ENCODE results near the gene GPR35. TPM values are rescaled to one million over a fixed set of nuclear protein-coding genes. Genes with fewer than 3 reads are reported as not detected.

GPR35 gene
- total RNA-seq, 4 donors from 2014 or later = 91.1 to 244 (median 136) TPM

GRCh38 chr2:240581811-240582210 lies 43.5 kb upstream of the GPR35 start:
- intact Hi-C loops (cut with DNase I; ENCODE audit: low total_unique reads) (no loop called here), in situ Hi-C loops (cut with MboI; ENCODE audit: low pct_ligation_motif_present in 1 of 4, low pct_unique_long_range_greater_than_20kb in 1 of 4, low sequenced_read_pairs in 3 of 4) (no loop called here)
- Histone ChIP-seq H3K4me1 (peaks cover 17 to 34% (median 27%) of the 10 kb centered on the region in 4 donors), H3K27ac (no peak overlapping the region), H3K4me3 (no peak overlapping the region), H3K36me3 (peaks cover 0 to 12% (median 3%) of the 10 kb centered on the region in 4 donors), H3K27me3 (no peaks in the 10 kb centered on the region), H3K9me3 (no peaks in the 10 kb centered on the region)
- no peak for TF ChIP-seq POLR2AphosphoS5 (IDR thresholded peaks at IDR 0.05)
- no peak for TF ChIP-seq EP300 (IDR thresholded peaks at IDR 0.05; ENCODE audit: low read depth)
- no peak for TF ChIP-seq CTCF (IDR thresholded peaks at IDR 0.05)
- TF ChIP-seq POLR2A (IDR thresholded peaks at IDR 0.05) = no peak
- DNase-seq = no peak
- 93 to 100% methylated on average over 1 to 5 of the region's 5 CpGs for WGBS, 2 donors (ENCODE audit: low coverage in 1 of 2)

DNA sequence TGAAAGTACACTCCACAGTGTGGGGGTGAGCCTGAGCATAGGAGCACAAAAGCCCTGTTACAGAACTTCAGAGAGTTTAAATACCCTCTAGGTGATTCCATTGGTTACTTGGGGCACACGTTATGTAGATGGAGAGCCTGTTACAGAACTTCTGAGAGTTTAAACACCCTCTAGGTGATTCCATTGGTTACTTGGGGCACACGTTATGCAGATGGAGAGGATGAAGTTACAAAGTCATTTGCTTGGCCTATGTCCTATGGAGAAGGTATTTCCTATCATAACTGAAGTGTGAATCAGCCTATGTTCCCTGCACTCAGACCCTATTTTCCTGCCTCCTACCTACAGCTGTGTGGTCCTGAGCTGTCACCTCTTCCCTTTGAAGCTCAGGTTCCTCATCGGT lies 42.5 kb upstream of the GPR35 start:
- in situ Hi-C loops (cut with MboI; ENCODE audit: low pct_ligation_motif_present in 1 of 4, low pct_unique_long_range_greater_than_20kb in 1 of 4, low sequenced_read_pairs in 3 of 4) (no loop called here), intact Hi-C loops (cut with DNase I; ENCODE audit: low total_unique reads) (no loop called here)
- 90 to 100% methylated on average over 1 to 3 of the region's 3 CpGs for WGBS, 2 donors (ENCODE audit: low coverage in 1 of 2)
- peaks cover 0 to 3% (median 0%) of the 10 kb centered on the region in 4 donors for H3K36me3 ChIP-seq
- H3K27ac ChIP-seq = no peak overlapping the region
- no peak for DNase-seq
- TF ChIP-seq EP300 (IDR thresholded peaks at IDR 0.05; ENCODE audit: low read depth) (no peak), CTCF (IDR thresholded peaks at IDR 0.05) (no peak), POLR2AphosphoS5 (IDR thresholded peaks at IDR 0.05) (no peak), POLR2A (IDR thresholded peaks at IDR 0.05) (no peak)
- no peak overlapping the region for H3K4me3 ChIP-seq
- peaks cover 23 to 41% (median 34%) of the 10 kb centered on the region in 4 donors for H3K4me1 ChIP-seq
- H3K9me3 ChIP-seq = no peaks in the 10 kb centered on the region
- H3K27me3 ChIP-seq = no peaks in the 10 kb centered on the region

DNA sequence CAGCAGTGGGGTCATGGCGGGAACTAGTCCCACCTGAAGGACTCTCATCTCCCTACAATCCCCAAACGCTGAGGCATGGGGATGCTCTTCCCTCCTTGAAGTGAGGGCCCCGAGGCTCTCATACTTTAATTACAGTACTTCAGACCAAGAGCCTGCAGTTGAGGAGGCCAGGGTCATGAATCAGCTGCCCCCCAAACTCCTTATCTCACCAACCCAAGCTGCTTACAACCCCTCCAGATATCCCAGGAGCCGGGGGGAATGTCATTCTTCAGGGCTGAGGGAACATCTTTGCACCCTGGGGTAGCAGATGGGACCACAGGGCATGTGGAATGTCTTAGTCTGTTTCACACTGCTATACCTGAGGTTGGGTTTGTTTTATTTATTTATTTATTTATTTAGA lies 41.5 kb upstream of the GPR35 start:
- Histone ChIP-seq H3K4me3 (no peak overlapping the region), H3K4me1 (peaks cover 32 to 50% (median 40%) of the 10 kb centered on the region in 4 donors), H3K36me3 (no peaks in the 10 kb centered on the region), H3K9me3 (no peaks in the 10 kb centered on the region), H3K27me3 (no peaks in the 10 kb centered on the region), H3K27ac (peak overlapping the region in 1 of 4 donors; percentile 50)
- no peak for TF ChIP-seq EP300 (IDR thresholded peaks at IDR 0.05; ENCODE audit: low read depth)
- no peak for TF ChIP-seq POLR2A (IDR thresholded peaks at IDR 0.05)
- no peak for TF ChIP-seq CTCF (IDR thresholded peaks at IDR 0.05)
- TF ChIP-seq POLR2AphosphoS5 (IDR thresholded peaks at IDR 0.05) = no peak
- in situ Hi-C loops (cut with MboI; ENCODE audit: low pct_ligation_motif_present in 1 of 4, low pct_unique_long_range_greater_than_20kb in 1 of 4, low sequenced_read_pairs in 3 of 4) (no loop called here), intact Hi-C loops (cut with DNase I; ENCODE audit: low total_unique reads) (no loop called here)
- 90% methylated on average over 3 to 4 of the region's 4 CpGs for WGBS, 2 donors (ENCODE audit: low coverage in 1 of 2)
- DNase-seq = no peak

DNA sequence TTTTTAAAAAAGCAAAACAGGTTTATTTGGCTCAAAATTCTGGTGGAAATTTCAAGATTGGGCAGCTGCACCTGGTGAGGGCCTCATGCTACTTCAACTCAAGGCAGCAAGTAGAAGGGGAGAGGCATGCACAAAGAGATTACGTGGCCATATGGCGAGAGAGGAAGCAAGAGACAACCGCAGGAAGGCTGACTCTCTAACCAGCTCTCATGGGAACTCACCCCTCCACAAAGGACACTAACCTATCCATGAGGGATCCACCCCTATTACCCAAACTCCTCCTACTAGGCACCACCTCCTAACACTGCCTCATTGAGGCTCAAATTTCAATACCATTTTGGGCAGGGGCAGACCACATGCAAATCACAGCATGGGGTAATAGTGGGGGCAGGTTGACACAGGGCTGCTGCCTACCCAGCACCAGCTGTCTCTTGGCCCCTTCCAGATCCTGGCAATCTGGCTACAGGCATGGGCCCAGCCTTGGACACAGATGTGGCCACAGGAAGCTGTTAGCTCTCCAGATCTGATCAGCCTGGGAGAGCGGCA lies 40.7 kb upstream of the GPR35 start:
- no peaks in the 10 kb centered on the region for H3K27me3 ChIP-seq
- peak overlapping the region in 3 of 4 donors; percentile 95 to 99 (median 96) for H3K27ac ChIP-seq
- no peak overlapping the region for H3K4me3 ChIP-seq
- in situ Hi-C loops (cut with MboI; ENCODE audit: low pct_ligation_motif_present in 1 of 4, low pct_unique_long_range_greater_than_20kb in 1 of 4, low sequenced_read_pairs in 3 of 4) = no loop called here
- WGBS, 2 donors (ENCODE audit: low coverage in 1 of 2) = 64 to 72% methylated on average over 3 to 4 of the region's 4 CpGs
- intact Hi-C loops (cut with DNase I; ENCODE audit: low total_unique reads) = no loop called here
- DNase-seq = peak; percentile 60
- peaks cover 27 to 43% (median 36%) of the 10 kb centered on the region in 4 donors for H3K4me1 ChIP-seq
- no peaks in the 10 kb centered on the region for H3K36me3 ChIP-seq
- H3K9me3 ChIP-seq = no peaks in the 10 kb centered on the region
- TF ChIP-seq POLR2A (IDR thresholded peaks at IDR 0.05) (no peak), POLR2AphosphoS5 (IDR thresholded peaks at IDR 0.05) (no peak), CTCF (IDR thresholded peaks at IDR 0.05) (no peak), EP300 (IDR thresholded peaks at IDR 0.05; ENCODE audit: low read depth) (no peak)
